Body of pancreas (tissue), 4 donors: ENCODE results near the gene SLC4A1. TPM values are rescaled to one million over a fixed set of nuclear protein-coding genes. Genes with fewer than 3 reads are reported as not detected.

Experiments used
- ATAC-seq: fragments of 150-250 bp; one replicate; pipeline ENCODE4 v1.9.1; 2016
- DNase-seq, 4 donors: peaks; one replicate each; pipeline ENCODE4 v3.0.0-alpha.2; 2019
- H3K27ac ChIP-seq, 4 donors: fragments of 200-600 bp; sonication (generic); 1 replicate in 3 of 4; 2 replicates in 1 of 4; pipeline versions ENCODE4 v1.5.1 to v1.6.1; 2016 to 2019; ENCODE audit warnings: mild to moderate bottlenecking in 1 of 4, mixed read lengths in 1 of 4, moderate library complexity in 1 of 4
- H3K27me3 ChIP-seq, 2 donors: fragments of 200-600 bp; sonication (generic); one replicate each; pipeline ENCODE4 v1.6.0; 2016; ENCODE audit warnings: mild to moderate bottlenecking in 1 of 2
- H3K36me3 ChIP-seq, 2 donors: fragments of 200-600 bp; sonication (generic); replicated peaks in 1 of 2; 2 replicates each; pipeline ENCODE4 v1.5.1; 2016; ENCODE audit warnings: low read depth in 2 of 2; ENCODE audit not compliant: insufficient read depth in 1 of 2
- H3K4me1 ChIP-seq: fragments of 200-600 bp; sonication (generic); one replicate; pipeline ENCODE4 v1.6.0; 2016
- H3K4me3 ChIP-seq, 2 donors: fragments of 200-600 bp; sonication (generic); 1 replicate in 1 of 2; 2 replicates in 1 of 2; pipeline ENCODE4 v1.5.1; 2016 to 2019
- H3K9me3 ChIP-seq, 3 donors: fragments of 200-600 bp; sonication (generic); 1 replicate in 2 of 3; 2 replicates in 1 of 3; pipeline ENCODE4 v1.5.1; 2016
- CTCF ChIP-seq, 7 experiments: fragments of 450-650 bp in 4 of 7; fragments of 200-600 bp in 3 of 7; sonication (generic) in 3 of 7; IDR thresholded peaks; one replicate each; pipeline ENCODE4 v1.5.1; 2016 to 2019; ENCODE audit warnings: antibody characterized with exemption in 7 of 7
- POLR2A ChIP-seq, 3 donors: fragments of 450-650 bp; IDR thresholded peaks; one replicate each; pipeline ENCODE4 v1.6.1; 2016; ENCODE audit warnings: antibody characterized with exemption in 3 of 3, mild to moderate bottlenecking in 2 of 3
- WGBS, 2 donors: methylation state at CpG; one replicate each; pipeline ENCODE4 v1.1.5; 2017; 5-methylcytosine and 5-hydroxymethylcytosine counted together
- intact Hi-C: fragments of 100-400 bp; cut with DNase I; formaldehyde crosslinking; loops from one replicate; pipeline ENCODE4 v1.15.1; 2023
- total RNA-seq, 2 donors: library from RNA; depleted of rRNA; stranded (reverse); fragments of >200 nt; gene quantifications; one replicate each; pipeline ENCODE4 v1.1.0, GENCODE V29; 2016

SLC4A1 gene
- total RNA-seq, 2 donors from 2014 or later: not detected

- H3K27me3 ChIP-seq: no peaks in the 10 kb centered on the region
- no peak for TF ChIP-seq CTCF (IDR thresholded peaks at IDR 0.05)
- no peak for TF ChIP-seq POLR2A (IDR thresholded peaks at IDR 0.05)
- no peaks in the 10 kb centered on the region for H3K4me1 ChIP-seq
- ATAC-seq (no peak), DNase-seq (no peak)
- H3K9me3 ChIP-seq: no peaks in the 10 kb centered on the region
- H3K36me3 ChIP-seq: no peaks in the 10 kb centered on the region
- H3K27ac ChIP-seq: no peak overlapping the region
- 80 to 83% methylated on average over 9 of the region's 9 CpGs for WGBS, 2 donors
- intact Hi-C loops: no loop called here
- no peak overlapping the region for H3K4me3 ChIP-seq
Observed at GRCh38 chr17:44293509-44294226, 25.7 kb upstream of the SLC4A1 start.

DNA sequence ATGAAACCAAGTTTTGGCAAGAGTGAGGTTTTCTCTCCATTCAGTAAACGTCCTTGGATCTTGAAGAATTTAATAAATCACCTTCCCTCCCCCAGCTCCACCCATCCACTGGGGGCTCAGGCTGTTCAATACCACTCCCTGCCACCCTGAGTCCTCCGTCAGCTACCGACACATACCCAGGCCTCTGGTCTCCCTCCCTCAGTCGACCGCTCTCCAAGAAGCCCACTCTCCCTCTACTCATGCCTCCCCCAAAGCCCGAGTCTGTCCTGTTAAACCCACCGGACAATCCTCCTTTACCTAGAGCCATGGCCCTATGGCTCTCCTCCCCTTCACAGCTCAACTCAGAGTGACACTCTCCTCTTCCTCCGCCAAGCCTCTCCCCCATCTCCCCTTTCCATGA, 19.7 kb upstream of the SLC4A1 start:
- DNase-seq (no peak), ATAC-seq (no peak)
- H3K27me3 ChIP-seq: no peaks in the 10 kb centered on the region
- intact Hi-C loops: no loop called here
- no peaks in the 10 kb centered on the region for H3K36me3 ChIP-seq
- H3K4me1 ChIP-seq: no peaks in the 10 kb centered on the region
- H3K9me3 ChIP-seq: no peaks in the 10 kb centered on the region
- no peak overlapping the region for H3K4me3 ChIP-seq
- TF ChIP-seq CTCF (IDR thresholded peaks at IDR 0.05) (no peak), POLR2A (IDR thresholded peaks at IDR 0.05) (no peak)
- WGBS, 2 donors: 64 to 69% methylated on average over 8 of the region's 8 CpGs
- H3K27ac ChIP-seq: no peak overlapping the region

- no peaks in the 10 kb centered on the region for H3K9me3 ChIP-seq
- ATAC-seq: no peak
- intact Hi-C loops: no loop called here
- H3K36me3 ChIP-seq: no peaks in the 10 kb centered on the region
- 69 to 91% methylated on average over 4 of the region's 4 CpGs for WGBS, 2 donors
- H3K27ac ChIP-seq: no peak overlapping the region
- H3K4me3 ChIP-seq: no peak overlapping the region
- H3K4me1 ChIP-seq: peaks cover 11% of the 10 kb centered on the region
- no peak for TF ChIP-seq POLR2A (IDR thresholded peaks at IDR 0.05)
- no peak for TF ChIP-seq CTCF (IDR thresholded peaks at IDR 0.05)
- DNase-seq: no peak
- no peaks in the 10 kb centered on the region for H3K27me3 ChIP-seq
Observed at GRCh38 chr17:44284024-44284400, 16.1 kb upstream of the SLC4A1 start.

- Histone ChIP-seq H3K27ac (no peak overlapping the region), H3K36me3 (no peaks in the 10 kb centered on the region), H3K4me3 (no peak overlapping the region), H3K9me3 (no peaks in the 10 kb centered on the region), H3K4me1 (peaks cover 11% of the 10 kb centered on the region), H3K27me3 (no peaks in the 10 kb centered on the region)
- TF ChIP-seq CTCF (IDR thresholded peaks at IDR 0.05) (no peak), POLR2A (IDR thresholded peaks at IDR 0.05) (no peak)
- intact Hi-C loops: no loop called here
- DNase-seq (no peak), ATAC-seq (no peak)
- WGBS, 2 donors: 75 to 80% methylated on average over 8 of the region's 8 CpGs
Observed at GRCh38 chr17:44283344-44284023, 15.5 kb upstream of the SLC4A1 start.

DNA sequence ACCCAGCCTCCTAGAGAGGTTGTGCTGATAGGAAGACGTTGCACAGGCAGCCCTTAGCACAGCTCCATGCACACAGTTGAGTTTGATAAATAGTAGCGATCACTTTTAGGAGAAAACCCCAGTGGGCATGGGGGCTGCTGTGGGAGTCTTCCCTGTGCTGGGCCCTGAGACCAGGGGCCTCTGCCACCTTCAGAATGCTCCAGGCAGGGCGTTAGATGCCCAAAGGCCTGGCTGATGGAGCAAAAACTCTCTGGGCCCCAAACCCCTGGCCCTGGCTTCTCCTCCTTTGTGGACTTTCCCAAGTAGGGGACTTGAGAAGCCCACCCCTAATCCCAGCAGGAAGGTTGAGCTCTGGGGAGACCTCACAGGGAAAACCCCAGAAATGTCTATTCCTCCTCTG, 14.3 kb upstream of the SLC4A1 start:
- Histone ChIP-seq H3K27ac (no peak overlapping the region), H3K27me3 (no peaks in the 10 kb centered on the region), H3K4me1 (peaks cover 11% of the 10 kb centered on the region), H3K4me3 (no peak overlapping the region), H3K9me3 (no peaks in the 10 kb centered on the region), H3K36me3 (no peaks in the 10 kb centered on the region)
- WGBS, 2 donors: 61 to 69% methylated on average over 2 to 3 of the region's 3 CpGs
- no peak for TF ChIP-seq POLR2A (IDR thresholded peaks at IDR 0.05)
- no peak for TF ChIP-seq CTCF (IDR thresholded peaks at IDR 0.05)
- intact Hi-C loops: no loop called here
- DNase-seq (no peak), ATAC-seq (no peak)
